AG10803 (cell line): ENCODE measurements around the gene HSF4.
A peak's percentile ranks its signal among the peaks of the same experiment; 100 is the strongest.

Experiments
- DNase-seq: peaks from one replicate; pipeline ENCODE4 v3.0.0; 2010; ENCODE audit warnings: low read depth
- H3K4me3 ChIP-seq: 2 replicates; pipeline ENCODE4 v1.5.1; 2011; ENCODE audit warnings: mild to moderate bottlenecking, low read length, control low read depth
- TF ChIP-seq, protein P1 (sequence below): conservative IDR thresholded peaks from 2 replicates; pipeline ENCODE4 v1.5.1; 2011; ENCODE audit warnings: mild to moderate bottlenecking, low read length, control low read depth, inconsistent platforms

HSF4 gene

GRCh38 chr16:67150047-67150832 lies 14.3 kb upstream of the HSF4 start:
- peak; percentile 67 for DNase-seq
- peak overlapping the region; percentile 69 for H3K4me3 ChIP-seq
- TF ChIP-seq, protein P1, sequence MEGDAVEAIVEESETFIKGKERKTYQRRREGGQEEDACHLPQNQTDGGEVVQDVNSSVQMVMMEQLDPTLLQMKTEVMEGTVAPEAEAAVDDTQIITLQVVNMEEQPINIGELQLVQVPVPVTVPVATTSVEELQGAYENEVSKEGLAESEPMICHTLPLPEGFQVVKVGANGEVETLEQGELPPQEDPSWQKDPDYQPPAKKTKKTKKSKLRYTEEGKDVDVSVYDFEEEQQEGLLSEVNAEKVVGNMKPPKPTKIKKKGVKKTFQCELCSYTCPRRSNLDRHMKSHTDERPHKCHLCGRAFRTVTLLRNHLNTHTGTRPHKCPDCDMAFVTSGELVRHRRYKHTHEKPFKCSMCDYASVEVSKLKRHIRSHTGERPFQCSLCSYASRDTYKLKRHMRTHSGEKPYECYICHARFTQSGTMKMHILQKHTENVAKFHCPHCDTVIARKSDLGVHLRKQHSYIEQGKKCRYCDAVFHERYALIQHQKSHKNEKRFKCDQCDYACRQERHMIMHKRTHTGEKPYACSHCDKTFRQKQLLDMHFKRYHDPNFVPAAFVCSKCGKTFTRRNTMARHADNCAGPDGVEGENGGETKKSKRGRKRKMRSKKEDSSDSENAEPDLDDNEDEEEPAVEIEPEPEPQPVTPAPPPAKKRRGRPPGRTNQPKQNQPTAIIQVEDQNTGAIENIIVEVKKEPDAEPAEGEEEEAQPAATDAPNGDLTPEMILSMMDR, result 0 out of 2 replicates have a peak, but pooled peaks have one; percentile 8

DNA sequence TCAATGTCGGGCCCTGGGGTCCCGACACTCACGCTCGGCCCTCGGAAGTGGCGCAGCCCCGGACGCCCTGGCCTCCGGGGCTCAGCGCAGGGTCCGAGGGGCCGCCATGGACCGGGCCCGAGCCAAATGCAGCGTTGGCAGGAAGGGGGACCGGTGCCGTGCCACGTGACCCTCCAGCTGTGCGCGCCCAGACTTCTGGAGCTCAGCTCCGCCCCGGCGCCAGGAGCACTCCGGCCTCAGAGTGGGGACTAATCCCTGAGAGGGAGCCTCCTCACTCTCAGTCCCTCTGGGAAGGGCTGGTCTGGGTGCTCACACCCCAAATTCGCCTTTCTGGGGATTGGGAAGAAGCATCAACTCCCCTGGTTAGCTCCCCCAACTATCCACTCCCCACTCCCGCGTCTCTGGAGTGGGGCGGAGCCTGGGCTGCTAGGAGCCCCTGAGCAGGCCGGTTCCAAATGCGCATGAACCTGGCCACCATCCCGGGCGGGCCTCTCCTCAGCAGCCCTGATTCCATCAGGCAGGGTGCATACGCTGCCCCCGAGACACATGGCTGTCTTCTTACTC lies 13.6 kb upstream of the HSF4 start, which contains the start of gene B3GNT9:
Gene B3GNT9 (minus strand): TSS at position 166 of the 564 bp plus-strand sequence. CDS start 513 bp downstream, outside the sequence.
- H3K4me3 ChIP-seq, result peak within 1 kb of the TSS; percentile 69
- peak; percentile 74 for DNase-seq
- TF ChIP-seq, protein P1, result no peak

DNA sequence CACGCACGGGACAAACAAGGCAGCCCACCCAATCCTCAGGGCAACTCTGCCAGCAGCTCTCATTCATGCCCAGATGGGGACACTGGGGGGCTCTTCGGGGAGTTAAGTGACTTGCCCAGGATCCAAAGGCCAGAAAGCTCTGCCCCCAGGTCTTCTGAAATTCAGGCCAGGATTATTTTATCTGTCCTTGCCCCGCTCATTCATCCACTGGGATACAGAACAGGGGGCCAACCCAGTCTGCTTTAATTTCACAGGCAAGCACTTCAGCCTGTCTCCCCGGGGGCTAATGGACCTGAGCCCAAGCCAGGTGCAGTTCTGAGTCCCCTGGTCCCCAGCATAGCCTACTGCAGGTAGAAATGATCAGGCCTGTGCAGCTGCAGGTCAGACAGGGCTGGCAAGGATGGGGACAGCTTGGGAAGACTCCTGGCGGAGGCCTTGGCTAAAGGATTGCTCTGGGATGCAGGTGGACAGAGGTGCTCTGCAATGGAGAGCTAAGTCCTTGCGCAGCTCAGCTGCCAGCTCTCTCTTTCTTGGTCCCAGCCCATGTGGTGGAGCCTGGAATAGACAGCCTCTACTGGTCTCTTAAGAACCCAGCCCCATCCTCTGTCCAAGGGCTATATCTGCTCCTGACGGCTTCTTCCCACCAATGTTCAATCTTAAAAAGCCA lies 13.0 kb upstream of the HSF4 start:
- TF ChIP-seq, protein P1, result no peak
- DNase-seq, result no peak
- peak overlapping the region; percentile 69 for H3K4me3 ChIP-seq

GRCh38 chr16:67154578-67155294 lies 9.8 kb upstream of the HSF4 start:
- TF ChIP-seq, protein P1, result no peak
- no peak for DNase-seq
- peak overlapping the region; percentile 35 for H3K4me3 ChIP-seq

DNA sequence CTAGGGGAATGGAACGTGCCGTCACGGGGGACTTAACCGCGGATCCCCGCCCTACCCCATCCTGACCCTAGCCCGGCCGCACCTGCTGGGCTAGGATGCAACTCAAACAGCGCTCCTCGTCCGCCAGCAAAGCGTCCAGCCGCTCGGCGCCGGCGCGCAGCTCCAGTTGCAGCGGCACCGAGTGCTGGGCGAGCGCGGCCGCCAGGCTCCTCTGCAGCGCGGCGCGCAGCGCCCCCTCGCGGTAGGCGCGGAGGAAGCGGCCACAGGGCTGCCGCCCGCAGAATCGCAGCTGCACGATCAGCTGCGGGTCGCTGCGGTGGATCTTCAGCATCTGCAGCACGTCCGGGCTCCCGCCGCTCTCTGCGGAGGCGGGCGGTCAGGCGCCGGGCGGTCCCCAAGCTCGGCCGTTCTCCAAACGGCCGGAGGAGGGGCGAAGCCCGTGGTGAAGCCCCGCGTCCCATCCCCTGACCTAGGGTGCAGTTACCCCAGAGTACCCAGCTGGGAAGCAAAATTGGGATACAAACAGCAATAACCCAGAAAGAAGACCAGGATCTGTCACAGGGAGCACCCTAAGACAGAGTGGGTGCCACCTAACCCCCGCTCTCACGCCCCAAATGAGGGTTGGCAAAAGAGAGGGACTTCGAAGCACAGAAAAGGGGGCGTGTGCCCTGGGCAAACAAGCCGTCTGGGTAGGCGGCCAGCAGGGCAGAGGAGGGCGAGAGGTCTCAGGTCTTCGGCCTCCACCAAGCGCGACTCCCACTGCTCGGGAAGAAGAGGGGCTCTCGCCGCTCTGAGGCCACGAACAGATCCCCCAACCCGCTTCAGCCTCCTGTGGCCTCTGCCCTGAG lies 9.0 kb upstream of the HSF4 start:
- peak; percentile 64 for DNase-seq
- TF ChIP-seq, protein P1, result peak; percentile 61
- H3K4me3 ChIP-seq, result peak overlapping the region; percentile 35

- no peak overlapping the region for H3K4me3 ChIP-seq
- TF ChIP-seq, protein P1, result no peak
- no peak for DNase-seq
Measured at GRCh38 chr16:67156143-67156844, 8.3 kb upstream of the HSF4 start.
